HFF-Myc (cell line): ENCODE measurements around the gene NUP205.
A peak's percentile ranks its signal among the peaks of the same experiment; 100 is the strongest.

Experiments used
- DNase-seq: peaks from one replicate; pipeline ENCODE4 v3.0.0-alpha.2; 2011; ENCODE audit warnings: low read depth; ENCODE audit errors: extremely low read depth
- H3K4me3 ChIP-seq: replicated peaks from 2 replicates; pipeline ENCODE4 v1.5.1; 2011; ENCODE audit warnings: low read depth, mild to moderate bottlenecking, control low read depth, low read length
- TF ChIP-seq, protein P1 (sequence below): IDR thresholded peaks from 2 replicates; pipeline ENCODE4 v1.5.1; 2012; ENCODE audit warnings: mild to moderate bottlenecking, low read depth, low read length, control low read depth; ENCODE audit errors: missing control alignments

The NUP205 gene

DNA sequence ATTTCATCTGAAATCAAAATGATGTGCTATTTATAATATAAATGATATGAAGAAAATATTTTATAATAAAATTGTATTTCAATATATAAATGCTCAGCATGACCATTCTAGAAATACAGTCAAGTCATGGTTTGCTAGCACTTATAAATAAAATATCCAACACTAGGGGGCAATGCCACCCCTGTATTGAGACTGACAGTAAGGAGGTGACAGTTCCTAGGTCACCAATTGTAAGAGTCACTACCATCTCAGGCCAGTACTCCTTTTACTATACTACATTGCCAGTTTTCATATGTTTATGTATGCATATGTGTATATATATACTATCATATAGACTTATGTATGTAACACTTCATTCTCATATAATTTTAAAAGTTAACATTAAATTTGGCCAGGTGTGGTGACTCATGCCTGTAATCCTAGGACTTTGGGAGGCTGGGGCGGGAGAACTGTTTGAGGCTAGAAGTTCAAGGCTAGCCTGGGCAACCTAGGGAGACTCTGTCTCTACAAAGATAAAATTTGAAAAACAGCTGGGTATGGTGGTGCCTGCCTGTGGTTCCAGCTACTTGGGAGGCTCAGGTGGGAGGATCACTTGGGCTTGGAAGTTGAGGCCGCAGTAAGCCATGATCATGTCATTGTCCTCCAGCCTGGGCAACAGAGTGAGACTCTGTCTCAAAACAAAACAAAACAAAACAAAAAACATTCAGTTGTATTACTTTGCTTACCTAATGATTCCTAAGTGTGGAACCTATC is 45.4 kb upstream of the NUP205 start:
- TF ChIP-seq, protein P1, sequence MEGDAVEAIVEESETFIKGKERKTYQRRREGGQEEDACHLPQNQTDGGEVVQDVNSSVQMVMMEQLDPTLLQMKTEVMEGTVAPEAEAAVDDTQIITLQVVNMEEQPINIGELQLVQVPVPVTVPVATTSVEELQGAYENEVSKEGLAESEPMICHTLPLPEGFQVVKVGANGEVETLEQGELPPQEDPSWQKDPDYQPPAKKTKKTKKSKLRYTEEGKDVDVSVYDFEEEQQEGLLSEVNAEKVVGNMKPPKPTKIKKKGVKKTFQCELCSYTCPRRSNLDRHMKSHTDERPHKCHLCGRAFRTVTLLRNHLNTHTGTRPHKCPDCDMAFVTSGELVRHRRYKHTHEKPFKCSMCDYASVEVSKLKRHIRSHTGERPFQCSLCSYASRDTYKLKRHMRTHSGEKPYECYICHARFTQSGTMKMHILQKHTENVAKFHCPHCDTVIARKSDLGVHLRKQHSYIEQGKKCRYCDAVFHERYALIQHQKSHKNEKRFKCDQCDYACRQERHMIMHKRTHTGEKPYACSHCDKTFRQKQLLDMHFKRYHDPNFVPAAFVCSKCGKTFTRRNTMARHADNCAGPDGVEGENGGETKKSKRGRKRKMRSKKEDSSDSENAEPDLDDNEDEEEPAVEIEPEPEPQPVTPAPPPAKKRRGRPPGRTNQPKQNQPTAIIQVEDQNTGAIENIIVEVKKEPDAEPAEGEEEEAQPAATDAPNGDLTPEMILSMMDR, result peak; percentile 55
- H3K4me3 ChIP-seq, result no peak overlapping the region
- peak; percentile 31 for DNase-seq

- TF ChIP-seq, protein P1, result no peak
- DNase-seq, result no peak
- H3K4me3 ChIP-seq, result no peak overlapping the region
Measured at GRCh38 chr7:135514856-135515255, 42.9 kb upstream of the NUP205 start.

DNA sequence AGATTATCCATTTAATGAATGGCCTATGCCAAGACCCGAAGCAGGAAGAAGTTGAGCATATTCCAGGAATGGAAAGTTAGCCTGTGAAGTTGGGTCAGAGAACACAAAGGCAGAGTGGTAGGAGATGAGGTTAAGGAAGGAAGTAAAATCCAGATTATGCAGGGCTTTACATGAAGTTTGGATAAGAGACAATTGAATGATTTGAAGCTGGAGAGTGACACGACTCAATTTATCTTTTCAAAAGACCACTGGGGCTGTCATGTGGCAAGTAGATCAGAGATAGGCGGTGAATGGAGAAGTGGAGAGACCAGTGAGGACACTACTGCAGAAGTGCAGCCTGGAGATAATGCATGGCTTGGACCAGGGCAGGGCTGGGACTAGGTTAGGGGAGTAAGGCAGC is 40.7 kb upstream of the NUP205 start:
- TF ChIP-seq, protein P1, result no peak
- DNase-seq, result no peak
- H3K4me3 ChIP-seq, result no peak overlapping the region

DNA sequence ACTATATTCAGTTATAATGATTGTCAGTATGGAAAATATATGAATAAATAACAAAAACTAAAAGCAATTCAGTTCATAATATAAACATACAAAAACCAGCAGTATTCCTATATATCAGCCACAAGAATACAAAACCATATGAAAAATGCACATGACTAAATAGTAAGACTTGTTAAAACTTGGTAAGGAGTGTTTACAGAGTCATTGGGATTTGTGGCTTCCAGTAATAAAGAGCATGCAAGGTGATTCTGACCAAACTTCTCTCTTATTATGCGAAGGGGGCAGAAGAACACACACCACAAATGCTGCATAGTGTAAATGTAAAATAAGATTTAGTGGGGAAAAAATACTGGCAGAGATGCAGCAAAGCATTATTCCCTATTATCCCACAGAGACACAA is 39.0 kb upstream of the NUP205 start:
- no peak for DNase-seq
- TF ChIP-seq, protein P1, result no peak
- H3K4me3 ChIP-seq, result no peak overlapping the region

DNA sequence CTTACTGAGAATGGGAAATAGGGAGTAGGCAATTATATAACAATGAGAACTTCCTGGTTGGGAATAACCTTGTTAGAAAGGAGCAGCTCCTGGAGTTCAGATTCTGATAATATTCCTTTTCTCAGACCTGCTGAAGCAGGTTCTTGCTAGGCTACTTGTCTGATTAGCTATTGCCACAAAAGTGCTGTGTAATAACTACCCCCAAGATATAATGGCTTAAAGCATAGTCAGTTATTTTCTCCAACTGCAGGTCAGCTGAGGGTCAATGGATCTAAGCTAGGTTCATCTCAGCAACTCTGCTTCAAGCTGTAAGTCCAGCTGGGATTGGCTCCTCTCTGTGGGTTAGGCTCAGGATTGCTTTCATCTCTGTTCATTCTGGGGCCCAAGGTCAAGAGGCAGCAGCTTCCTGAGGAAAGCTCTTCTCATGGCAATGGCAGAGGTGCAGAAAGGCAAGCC is 38.5 kb upstream of the NUP205 start:
- DNase-seq, result no peak
- H3K4me3 ChIP-seq, result no peak overlapping the region
- TF ChIP-seq, protein P1, result no peak

DNA sequence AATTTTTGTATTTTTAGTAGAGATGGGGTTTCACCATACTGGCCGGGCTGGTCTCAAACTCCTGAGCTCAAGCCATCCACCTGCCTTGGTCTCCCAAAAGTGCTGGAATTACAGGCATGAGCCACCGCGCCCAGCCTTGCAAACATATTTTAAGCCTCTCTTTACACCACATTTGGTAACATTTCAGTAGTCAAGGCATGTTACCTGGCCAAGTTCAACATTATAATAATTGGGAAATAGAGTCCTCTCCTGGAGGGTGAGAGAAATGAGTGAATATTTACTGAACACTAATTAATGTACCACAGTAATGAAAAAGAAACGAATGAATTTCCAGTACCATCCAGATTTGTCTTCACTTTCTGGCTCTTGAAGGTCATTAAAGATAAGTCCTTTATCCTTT is 37.8 kb upstream of the NUP205 start:
- no peak for DNase-seq
- TF ChIP-seq, protein P1, result no peak

More for the DNA sequence above, 37.8 kb upstream of the NUP205 start:
- H3K4me3 ChIP-seq, result no peak overlapping the region
